ENCODE data around the gene RPL21.

DNA sequence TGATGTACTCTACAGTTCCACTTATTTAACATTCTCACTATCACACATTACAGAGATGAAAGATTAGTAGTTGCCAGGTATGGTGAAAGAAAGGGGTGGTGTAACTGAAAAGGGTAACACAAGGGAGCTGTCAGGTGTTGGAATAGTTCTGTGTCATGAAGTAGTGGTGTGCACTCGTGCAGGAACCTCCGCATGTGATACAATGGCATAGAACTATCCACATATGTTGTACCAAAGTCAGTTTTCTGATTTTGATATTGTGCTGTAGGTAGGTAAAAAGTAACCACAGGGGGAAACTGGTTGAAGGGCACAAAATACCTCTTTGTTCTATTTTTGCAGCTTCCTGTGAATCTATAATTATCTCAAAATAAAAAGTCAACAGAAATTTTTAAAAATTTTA lies 24.4 kb upstream of the RPL21 start:
- TF ChIP-seq, protein P1, sequence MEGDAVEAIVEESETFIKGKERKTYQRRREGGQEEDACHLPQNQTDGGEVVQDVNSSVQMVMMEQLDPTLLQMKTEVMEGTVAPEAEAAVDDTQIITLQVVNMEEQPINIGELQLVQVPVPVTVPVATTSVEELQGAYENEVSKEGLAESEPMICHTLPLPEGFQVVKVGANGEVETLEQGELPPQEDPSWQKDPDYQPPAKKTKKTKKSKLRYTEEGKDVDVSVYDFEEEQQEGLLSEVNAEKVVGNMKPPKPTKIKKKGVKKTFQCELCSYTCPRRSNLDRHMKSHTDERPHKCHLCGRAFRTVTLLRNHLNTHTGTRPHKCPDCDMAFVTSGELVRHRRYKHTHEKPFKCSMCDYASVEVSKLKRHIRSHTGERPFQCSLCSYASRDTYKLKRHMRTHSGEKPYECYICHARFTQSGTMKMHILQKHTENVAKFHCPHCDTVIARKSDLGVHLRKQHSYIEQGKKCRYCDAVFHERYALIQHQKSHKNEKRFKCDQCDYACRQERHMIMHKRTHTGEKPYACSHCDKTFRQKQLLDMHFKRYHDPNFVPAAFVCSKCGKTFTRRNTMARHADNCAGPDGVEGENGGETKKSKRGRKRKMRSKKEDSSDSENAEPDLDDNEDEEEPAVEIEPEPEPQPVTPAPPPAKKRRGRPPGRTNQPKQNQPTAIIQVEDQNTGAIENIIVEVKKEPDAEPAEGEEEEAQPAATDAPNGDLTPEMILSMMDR (conservative IDR thresholded peaks at IDR 0.05; ENCODE audit: low read depth, low read length), result no peak
- no peak for TF ChIP-seq EZH2 (IDR thresholded peaks at IDR 0.05; ENCODE audit: borderline replicate concordance, low read depth, low read length, poor library complexity, severe bottlenecking)

Measured in A673 (cell line).